NCI-H226 (cell line): Measurements from ENCODE around the gene AOAH.

ENCODE experiments used
- DNase-seq: peaks from one replicate; pipeline ENCODE4 v3.0.0-alpha.2; 2015

AOAH gene

DNA sequence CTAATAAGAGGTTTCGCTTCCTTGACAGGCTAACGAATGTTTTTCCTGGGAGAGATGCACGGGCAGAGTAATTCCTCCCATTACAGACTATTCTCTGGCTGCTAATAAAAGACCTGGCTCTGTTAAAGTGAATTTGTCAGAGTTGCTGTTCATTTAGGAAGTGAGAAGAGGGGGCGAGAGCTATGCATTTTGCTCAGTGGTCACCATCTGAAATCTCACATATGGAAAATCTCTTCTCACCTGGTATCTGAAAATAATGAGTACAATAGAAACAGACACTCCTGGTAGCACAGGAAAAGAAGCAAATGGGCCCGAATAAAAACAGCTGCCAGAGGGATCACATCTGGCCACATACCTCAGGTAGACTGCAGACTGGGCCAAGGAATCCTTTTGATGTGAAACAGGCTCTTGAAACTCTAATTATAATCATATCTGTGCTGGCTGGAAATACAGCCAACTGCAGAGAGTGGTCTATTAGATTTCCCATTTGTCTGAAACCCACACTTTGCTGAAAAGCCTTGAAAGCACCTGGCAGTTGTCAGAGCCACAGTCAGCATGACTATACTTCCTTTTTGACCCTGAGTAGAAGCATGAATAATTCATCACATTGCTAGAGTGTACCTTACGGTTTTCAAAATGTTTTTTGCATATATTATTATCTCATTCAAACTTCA is 33.6 kb downstream of the AOAH start:
- no peak for DNase-seq

DNA sequence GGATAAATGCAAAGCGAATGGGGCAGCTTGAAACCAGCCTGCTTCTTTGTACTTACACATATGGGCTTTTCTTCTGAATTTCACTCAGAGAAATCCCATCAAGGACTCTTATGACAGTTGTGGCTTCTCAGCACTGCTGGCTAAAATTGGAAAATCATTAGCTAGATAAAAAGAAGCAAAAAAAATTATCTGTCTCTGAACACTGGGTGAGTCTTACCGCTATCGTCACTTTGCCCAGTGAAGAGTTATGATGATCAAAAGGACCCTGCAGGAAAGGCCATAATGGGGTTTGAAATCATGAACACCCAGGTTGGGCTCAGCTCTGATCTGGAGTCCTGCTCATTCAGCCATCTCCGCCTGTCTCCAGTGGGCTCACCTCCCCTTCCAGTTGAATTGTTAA is 34.3 kb downstream of the AOAH start:
- DNase-seq = no peak

DNA sequence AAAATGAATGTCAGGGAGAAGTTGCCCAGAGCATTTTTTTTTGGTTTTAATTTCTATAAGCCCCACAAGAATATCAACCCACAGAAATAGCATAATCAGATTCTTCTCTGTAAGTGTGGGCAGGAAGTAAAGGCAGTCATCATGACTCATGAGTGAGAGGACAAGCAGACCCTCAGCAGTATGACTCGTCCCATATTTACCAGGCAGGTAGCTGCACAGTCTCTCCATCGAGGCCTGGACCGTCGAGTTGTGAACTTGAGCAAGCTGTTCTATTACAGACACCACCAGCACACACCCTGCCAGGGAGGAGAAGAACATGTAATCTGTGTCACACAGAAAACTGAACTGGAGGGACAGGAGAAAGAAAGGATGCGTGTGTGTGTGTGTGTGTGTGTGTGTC is 37.8 kb downstream of the AOAH start:
- peak; percentile 53 for DNase-seq

DNA sequence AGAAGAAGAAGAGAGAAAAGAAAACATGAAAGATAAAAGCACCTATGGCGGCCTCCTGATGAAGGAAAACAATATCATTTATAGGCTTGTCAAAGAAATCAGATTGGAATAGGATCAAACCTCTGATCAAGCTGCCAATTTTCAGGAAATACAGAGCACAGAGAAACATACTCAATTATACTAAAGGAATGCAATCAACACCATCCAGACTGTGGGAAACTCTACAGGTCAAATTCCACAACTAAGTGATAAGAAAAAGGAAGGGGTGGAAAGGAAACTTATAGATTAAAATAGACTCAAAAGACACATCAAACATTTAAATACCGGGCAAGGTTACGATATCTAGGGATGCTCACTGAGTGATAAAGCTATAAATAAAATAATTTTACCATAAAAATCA is 39.3 kb downstream of the AOAH start:
- DNase-seq = no peak

DNA sequence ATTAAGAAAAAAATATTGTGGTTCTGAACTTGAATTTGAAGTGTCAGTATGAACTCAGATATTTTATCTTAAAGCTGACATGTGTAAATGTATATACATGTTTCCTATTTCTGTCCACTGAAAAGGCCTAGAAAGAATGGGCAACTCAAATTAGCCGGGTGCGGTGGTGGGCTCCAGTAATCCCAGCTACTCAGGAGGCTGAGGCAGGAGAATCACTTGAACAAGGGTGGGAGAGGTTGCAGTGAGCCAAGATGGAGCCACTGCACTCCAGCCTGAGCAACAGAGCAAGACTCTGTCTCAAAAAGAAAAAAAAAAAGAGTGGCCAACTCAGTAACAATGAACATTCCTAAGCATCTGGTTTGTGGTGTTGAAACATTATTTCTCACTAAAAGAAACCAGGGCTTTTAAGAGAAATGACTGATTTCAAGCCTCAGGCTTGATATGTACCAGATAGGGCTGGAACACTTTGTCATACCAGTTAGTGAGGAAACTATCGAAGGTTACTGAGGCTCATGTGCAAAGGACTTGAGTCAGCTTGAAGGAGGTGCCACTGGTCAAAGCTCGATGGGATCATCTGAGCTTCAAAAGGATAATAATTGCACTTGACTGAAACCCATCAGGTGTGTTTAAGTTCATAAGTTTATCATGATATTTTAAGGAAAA is 40.5 kb downstream of the AOAH start:
- no peak for DNase-seq

DNA sequence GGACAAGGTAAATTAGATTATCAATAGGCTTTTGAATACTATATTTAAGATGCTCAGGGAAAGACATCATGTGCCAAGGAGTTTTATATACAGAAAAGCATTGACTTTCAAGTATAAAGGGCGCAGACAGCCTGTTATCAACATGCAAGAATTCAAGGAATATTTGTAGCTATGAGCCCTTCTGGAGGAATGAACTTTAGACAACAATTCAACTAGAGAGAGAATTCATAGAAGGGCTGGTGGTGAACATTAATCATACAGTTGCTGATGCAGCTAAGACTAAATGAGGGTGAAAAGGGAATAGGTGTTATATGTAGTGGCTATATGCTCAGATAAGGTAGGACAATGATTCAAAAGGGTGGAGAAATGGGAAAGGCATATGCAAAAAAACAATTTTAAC is 41.2 kb downstream of the AOAH start:
- DNase-seq = peak; percentile 68

DNA sequence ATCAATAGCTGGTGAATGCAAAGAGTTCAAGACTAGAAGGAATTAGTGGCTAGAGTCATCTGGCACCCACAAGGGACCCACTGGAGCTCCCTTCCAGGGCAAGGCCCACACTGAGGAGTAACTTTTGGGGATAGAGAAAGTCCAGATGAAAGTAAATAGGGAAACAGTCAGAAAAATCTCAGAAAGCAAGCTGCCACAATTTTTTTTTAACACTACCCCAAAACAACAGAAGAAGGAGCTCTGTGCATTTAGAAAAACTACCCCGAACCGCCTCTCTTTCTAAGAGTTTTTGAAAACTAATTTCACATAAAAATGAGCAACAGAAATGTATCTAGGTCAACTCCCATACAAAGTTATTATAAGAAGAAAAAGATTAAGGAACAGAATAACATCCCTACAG is 42.2 kb downstream of the AOAH start:
- DNase-seq = no peak

DNA sequence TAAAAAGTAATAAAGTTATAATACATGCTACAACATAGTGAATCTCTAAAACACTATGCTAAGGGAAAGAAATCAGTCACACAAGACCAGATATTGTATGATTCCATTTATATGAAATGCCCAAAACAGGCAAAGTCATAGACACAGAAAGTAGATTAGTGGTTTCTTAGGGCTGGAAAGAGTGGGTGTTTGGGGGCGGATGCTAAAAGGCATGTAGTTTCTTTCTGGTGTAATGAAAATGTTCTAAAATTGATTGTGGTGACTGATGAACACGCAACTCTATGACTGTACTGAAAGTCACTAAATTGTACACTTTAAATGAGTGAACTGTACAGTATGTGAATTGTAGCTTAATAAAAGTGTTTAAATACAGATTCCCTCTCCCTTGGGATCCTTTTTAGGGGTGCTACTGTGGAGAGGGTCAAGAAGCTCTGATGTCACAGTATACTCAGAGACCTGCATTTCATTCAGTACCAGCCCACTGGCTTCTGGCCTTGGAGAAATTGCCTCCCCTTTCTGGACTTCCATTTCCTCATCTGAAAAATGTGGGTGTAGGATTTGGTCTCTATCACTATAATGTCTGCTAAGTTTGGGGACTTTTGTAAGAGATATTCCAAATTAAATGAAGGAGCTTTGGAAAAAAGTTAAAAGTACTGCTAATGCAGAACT is 46.4 kb downstream of the AOAH start:
- DNase-seq = no peak

DNA sequence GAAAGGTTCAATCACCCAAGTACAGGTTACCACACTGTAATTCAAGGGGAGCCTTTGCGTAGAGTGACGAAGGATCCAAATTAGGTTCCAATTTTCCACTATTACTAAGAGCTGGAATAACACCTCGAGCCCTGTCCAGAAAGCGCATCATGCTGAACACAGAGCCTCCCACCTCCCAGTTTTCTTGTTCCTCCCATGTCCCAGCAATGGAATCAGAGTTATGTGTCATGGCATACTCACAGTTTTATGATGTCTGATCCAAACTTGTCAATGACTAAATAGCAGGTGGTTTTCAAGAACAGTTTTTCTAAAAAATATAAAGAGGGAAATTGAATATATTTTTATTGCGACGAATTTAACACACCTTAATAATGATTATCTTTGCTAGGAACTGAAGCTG is 50.6 kb downstream of the AOAH start:
- DNase-seq = no peak

DNA sequence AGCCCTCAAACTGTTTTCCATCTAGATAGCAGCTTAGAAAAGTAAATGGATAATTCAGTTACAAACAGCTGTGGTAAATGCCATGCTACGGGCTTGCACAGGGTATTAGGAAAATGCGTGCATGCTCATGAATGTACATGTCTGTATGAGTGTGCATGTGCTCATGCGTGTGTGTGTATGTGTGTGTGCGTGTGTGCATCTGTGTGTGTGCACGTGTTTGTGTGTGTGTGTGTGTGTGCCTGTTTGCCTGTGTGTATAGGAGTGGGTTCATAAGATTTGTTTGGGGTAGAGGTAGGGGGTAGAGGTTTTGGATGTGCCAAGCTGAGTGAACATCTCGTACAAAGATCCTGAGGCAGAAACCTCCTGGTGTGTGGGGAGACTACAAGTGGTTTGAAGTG is 52.9 kb downstream of the AOAH start:
- DNase-seq = no peak

DNA sequence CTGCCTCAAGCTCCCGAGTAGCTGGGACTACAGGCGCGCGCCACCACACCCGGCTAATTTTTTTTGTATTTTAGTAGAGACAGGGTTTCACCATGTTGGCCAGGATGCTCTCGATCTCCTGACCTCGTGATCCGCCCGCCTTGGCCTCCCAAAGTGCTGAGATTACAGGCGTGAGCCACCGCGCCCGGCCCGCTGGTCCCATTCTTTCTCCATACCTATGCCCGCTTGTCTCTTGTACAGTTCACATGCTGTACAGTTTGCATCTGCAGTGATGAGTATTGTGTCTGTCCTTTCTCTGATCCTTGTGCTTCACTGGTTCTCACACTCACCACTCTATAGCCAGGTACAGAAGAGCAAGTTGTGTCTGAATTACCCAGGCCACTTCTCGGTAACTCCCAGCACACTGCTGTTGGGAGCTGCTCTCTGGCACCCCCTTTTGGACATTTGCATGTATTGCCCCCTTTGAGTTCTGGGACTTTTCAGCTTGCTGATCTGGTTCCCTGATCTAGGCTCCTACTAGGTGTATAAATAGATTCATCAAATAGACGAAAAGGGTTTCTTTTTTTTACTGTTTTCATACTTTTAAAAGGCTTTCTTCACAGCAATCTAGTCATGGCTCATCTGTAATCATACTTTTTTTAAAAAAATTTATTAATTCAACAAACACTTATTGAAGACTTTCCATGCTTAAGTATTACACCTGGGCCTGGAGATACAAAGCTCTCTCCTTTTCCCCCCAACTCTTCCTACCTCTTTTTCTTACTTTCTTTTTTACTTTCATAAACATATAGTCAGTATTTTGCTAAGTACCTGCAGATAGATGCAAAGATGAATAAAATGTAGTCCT is 53.5 kb downstream of the AOAH start:
- DNase-seq = peak; percentile 62

DNA sequence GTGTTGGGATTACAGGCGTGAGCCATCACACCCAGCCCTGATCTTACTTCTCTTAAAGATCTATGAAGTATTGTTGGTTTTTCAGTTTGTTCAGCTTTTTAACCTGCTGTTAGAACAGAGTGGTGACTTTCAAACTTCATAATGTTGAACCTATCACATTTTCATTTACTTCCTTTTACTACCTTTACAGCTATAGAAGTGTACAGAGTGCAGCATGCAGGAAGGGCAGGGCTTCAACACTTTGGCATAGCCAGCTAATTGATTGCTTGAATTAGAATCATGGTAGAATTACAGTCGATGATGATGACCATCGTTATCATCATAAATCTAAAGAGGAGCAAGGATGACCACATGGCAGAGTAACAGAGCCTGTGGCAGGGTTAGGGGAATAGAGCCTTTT is 55.5 kb downstream of the AOAH start:
- DNase-seq = no peak

DNA sequence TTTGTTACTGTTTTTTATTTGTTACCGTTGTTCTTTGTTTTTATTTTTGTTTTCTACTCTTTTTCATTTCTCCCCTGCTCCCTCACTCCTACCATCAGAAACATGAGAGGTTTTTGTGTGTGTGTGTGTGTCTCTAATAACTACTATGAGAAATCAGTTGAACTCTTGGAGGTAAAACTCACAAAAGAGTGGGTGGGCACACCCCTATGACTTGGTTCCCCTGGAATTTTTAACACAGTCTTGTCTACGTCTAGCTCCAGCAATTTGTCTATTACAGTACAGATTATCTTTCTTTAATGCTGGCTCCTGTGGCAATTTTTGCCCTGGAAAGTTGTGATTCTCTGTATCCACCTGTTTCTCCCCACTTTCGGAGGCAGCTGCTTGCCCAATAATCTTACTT is 56.2 kb downstream of the AOAH start:
- DNase-seq = no peak

DNA sequence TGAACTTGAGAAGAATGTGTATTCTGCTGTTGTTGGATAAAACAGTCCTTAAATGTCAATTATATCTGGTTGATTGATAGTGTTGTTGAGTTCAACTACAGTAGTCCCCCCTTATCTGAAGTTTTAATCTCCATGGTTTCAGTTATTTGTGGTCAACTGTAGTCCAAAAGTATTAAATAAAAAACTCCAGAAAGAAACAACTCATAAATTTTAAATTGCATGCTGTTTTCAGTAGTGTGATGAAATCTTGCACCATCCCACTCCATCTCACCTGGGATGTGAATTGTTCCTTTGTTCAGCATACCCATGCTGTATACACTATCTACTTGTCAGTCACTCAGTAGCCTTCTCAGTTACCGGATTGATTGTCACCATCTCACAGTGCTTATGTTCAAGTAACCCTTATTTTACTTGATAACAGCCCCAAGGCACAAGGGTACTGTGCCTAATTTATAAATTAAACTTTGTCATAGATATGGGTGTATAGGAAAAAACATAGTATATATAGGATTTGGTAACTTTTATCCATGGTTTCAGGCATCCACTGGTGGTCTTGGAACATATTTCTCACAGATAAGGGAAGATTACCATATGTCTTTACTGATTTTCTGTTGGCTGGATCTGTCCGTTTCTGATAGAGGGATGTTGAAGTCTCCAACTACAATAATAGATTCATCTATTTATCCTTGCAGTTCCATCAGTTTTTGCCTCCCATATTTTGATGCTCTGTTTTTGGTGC is 57.1 kb downstream of the AOAH start:
- DNase-seq = peak; percentile 56

DNA sequence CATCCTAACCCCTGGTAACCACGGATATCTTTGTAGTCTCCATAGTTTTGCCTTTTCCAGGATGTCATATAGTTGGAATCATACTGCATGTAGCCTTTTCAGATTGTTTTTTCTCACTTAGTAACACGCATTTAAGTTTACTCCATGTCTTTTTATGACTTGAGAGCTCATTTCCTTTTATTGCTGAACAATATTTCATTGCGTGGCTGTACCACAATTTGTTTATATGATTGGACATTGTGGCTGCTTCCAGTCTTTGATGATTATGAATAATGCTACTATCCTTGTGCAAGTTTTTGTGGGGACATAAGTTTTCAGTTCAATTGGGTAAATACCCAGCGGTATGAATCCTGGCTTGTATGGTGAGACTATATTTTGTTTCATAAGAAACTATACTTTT is 60.8 kb downstream of the AOAH start:
- no peak for DNase-seq

DNA sequence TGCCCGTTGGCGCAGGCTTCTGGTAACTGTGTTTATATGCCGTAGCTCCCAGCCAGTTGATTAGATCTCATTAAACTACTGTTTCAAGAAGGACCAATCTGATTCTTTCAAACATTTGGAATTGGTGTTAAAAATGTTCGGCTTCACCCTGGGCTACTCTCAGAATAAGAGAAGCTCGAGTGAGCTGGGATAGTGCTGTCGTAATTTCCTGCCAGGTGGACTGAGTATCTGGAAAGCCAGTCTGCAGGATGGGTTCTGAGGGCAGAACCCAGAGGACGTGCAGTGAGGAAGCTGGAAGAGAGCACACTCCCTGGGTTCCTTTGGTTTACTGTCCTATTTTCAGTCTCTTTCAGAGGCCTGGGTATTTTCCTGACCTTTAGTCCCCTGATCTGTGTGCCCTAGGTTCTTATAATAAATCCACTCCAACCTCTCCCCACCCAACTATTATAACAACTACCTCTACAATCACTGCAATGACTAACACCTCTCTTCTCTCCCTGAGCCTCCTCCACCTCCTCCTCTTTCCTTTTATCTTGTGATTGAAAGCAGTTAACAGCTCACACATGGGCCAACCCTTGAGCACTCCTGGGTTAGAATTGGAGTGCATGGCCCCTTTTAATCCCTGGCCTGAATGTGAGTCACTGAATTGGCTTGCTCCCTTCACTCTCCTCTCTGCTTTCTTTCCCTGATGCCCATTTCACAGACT is 63.0 kb downstream of the AOAH start:
- peak; percentile 100 for DNase-seq

DNA sequence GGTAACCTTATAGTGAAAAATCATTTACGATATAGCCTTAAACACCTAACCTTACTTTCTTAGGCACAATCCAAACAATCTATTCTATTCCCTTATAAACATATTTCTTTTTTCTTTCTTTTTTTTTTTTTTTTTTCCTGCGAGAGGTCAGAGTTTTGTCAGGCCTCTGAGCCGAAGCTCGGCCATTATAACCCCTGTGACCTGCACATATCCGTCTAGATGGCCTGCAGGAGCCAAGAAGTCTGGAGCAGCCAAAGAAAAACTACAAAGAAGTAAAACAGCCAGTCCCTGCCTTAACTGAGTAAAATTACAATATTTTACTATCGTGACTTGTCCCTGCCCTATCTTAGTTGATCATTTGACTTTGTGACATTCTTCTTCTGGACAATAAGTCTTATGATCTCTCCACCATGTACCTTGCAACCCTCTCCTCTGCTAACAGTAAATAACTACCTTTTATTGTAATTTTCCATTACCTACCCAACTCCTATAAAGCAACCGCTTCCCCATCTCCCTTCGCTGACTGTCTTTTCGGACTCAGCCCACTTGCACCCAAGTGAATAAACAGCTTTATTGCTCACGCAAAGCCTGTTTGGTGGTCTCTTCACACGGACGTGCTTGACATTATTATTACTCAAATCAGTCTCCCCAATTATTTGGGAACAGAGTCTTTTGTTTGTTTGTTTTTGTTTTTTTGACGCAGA is 64.5 kb downstream of the AOAH start:
- DNase-seq = no peak

DNA sequence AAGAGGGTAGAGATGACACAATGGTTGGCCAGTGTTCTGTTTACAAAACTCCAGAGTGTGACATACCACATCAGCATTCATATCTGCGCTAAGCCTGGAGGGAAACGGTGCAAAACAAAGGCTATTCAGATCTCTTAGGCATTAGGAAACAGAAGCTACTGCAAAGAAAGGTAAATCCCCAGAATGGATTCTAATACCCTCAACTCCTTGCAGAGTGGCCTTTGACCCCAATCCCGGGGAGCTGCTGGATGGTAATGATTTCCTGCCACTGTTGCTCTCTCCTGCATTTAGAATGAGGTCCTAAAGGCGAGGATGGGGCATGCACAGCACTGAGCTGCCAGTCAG is 65.2 kb downstream of the AOAH start:
- DNase-seq = peak; percentile 85

DNA sequence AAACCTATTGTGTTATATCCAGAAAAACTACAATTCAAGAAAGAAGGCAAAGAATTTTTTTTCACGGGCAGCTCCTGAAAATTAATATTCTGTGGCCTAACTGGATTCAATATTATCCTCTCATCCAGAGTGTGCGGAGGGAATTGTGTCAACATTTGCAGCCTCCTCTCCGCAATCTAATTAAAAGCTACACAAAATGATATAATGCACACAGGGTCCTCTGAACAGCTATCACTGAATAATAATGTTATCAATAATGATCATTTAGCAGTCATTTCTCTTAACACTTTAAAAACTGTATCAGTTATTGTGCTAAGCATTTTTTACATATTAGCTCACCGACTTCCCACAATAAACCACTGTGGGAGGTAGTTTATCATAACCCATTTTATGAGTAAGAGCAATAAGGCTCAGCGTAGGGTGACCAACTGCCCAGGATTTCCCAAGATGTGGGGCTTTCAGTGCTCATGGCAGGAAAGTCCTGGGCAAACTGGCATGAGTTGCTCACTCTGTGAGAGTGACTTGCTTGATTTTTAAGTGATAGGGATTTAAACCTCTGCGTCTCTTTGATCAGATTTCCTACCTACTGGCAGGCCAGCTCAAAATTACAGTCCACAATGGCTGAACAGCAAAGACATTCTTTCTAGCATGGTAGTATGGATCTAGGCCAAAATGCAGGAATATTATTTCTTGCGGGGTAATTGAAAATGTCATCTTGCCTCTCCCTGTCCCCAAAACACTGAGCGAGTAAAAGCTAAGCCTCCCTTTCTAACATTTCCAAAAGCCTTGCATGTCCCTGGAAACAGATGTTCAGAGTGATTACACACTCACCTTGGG is 65.7 kb downstream of the AOAH start:
- DNase-seq = peak; percentile 99

DNA sequence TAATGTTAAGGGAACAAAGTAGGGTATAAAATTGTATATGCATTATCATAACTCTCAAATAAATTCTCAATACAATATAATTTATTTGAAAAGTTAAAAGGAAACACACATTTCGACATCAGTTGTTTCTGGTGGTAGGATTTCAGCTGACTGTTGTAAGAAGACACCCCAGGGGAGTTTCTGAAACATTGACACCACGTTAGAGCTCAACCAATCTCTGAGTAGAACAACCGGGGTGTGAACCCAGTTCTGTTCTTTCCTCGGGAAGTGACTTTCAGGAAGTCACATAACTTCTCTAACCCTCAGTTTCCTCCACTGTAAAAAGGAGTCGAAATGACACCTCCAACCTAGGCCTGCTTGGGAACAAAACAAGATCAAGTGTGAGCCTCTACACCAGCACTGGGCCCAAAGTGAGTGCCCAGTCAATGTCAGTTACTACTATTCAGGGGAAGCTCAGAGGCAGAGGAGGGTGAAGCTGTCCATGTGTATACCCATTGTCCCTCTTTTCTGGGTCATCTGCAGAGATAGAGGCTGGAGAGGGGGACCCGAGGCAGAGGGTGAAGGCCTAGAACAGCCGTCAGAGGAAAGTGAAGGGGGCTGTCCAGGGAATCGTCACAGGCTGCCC is 67.1 kb downstream of the AOAH start:
- no peak for DNase-seq
